ENCODE measurements around the gene PHF10.

Gene PHF10

DNA sequence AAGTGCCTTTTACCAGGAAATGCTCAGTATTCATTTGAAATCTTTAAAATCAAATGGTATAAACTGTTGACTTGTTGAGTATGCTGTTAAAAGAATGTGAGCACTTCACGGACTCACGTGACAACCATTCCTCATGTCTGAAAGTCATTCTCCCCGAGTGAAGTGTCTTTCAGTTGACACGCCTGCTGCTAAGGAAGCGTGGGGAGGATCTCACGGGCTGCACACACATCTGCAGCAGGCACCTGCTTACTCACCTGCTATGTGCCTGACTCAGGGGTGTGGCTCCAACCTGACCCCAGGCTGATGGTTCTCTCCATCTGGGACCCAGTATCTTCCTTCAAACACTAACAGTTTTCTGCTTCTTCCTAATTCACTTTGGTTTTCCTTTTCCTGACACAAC, 55.2 kb downstream of the PHF10 start:
- no peak overlapping the region for H2AFZ ChIP-seq (ENCODE audit: low read depth, low read length)
- no peaks in the 10 kb centered on the region for H3K27me3 ChIP-seq (ENCODE audit: insufficient read depth, low read length, poor library complexity)
- TF ChIP-seq EZH2 (IDR thresholded peaks at IDR 0.05; ENCODE audit: borderline replicate concordance, low read depth, low read length, severe bottlenecking): no peak
- TF ChIP-seq, protein P1, sequence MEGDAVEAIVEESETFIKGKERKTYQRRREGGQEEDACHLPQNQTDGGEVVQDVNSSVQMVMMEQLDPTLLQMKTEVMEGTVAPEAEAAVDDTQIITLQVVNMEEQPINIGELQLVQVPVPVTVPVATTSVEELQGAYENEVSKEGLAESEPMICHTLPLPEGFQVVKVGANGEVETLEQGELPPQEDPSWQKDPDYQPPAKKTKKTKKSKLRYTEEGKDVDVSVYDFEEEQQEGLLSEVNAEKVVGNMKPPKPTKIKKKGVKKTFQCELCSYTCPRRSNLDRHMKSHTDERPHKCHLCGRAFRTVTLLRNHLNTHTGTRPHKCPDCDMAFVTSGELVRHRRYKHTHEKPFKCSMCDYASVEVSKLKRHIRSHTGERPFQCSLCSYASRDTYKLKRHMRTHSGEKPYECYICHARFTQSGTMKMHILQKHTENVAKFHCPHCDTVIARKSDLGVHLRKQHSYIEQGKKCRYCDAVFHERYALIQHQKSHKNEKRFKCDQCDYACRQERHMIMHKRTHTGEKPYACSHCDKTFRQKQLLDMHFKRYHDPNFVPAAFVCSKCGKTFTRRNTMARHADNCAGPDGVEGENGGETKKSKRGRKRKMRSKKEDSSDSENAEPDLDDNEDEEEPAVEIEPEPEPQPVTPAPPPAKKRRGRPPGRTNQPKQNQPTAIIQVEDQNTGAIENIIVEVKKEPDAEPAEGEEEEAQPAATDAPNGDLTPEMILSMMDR (IDR thresholded peaks at IDR 0.05; ENCODE audit: borderline replicate concordance, extremely low read depth, low read length, poor library complexity, severe bottlenecking): no peak
- H3K9me3 ChIP-seq (ENCODE audit: insufficient read depth, low read length, severe bottlenecking): no peaks in the 10 kb centered on the region
- H3K36me3 ChIP-seq (ENCODE audit: insufficient read depth, low read length): peaks cover 63% of the 10 kb centered on the region
- H3K79me2 ChIP-seq (ENCODE audit: insufficient read depth, low read length): no peaks in the 10 kb centered on the region
- H3K27ac ChIP-seq (ENCODE audit: low read length): no peak overlapping the region
- no peak overlapping the region for H3K9ac ChIP-seq (ENCODE audit: low read depth, low read length)
- DNase-seq: no peak
- no peaks in the 10 kb centered on the region for H4K20me1 ChIP-seq (ENCODE audit: insufficient read depth, low read length)
- H3K4me1 ChIP-seq (ENCODE audit: insufficient read depth, low read length): no peaks in the 10 kb centered on the region
- no peak overlapping the region for H3K4me2 ChIP-seq (ENCODE audit: insufficient read depth, low read length)
- ATAC-seq (ENCODE audit: insufficient read depth, low read depth): no peak
- H3K4me3 ChIP-seq (ENCODE audit: low read depth in 1 of 2, low read length in 2 of 2): no peak overlapping the region

DNA sequence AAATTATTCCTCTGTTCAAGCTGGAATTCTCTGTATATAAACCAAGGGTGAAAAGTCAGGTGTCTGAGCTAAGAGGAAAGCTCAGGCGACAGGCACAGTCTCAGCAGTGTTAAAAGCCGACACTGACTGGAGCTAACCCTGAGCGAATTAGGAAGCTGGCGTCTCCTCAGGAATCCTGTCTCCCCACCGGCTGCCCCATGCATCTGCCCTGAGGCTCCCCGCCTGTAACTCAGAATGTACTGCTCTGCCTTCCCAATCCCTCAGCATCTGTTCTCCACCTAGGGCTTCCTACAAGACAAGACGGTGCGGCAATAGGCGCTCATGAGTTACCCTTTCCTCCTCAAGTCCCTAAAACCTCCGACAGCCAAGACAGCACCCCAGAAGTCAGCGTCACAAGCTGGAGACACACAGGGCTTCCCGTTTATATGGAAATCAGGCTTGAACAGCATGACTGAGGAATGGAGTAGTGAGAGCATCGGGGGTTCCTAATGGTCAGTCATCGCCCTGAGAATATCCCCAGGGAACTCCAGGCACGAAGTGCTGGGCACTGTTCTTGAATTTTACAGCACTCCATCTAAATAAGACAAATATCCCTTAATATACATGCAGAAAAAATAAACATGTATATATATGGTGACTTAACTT, 56.0 kb downstream of the PHF10 start:
- TF ChIP-seq EZH2 (IDR thresholded peaks at IDR 0.05; ENCODE audit: borderline replicate concordance, low read depth, low read length, severe bottlenecking): no peak
- TF ChIP-seq, protein P1 (IDR thresholded peaks at IDR 0.05; ENCODE audit: borderline replicate concordance, extremely low read depth, low read length, poor library complexity, severe bottlenecking): no peak
- H3K9ac ChIP-seq (ENCODE audit: low read depth, low read length): no peak overlapping the region
- no peaks in the 10 kb centered on the region for H3K27me3 ChIP-seq (ENCODE audit: insufficient read depth, low read length, poor library complexity)
- H3K36me3 ChIP-seq (ENCODE audit: insufficient read depth, low read length): peaks cover 71% of the 10 kb centered on the region
- no peaks in the 10 kb centered on the region for H3K9me3 ChIP-seq (ENCODE audit: insufficient read depth, low read length, severe bottlenecking)
- ATAC-seq (ENCODE audit: insufficient read depth, low read depth) (no peak), DNase-seq (no peak)
- H3K27ac ChIP-seq (ENCODE audit: low read length): no peak overlapping the region
- H2AFZ ChIP-seq (ENCODE audit: low read depth, low read length): no peak overlapping the region
- no peak overlapping the region for H3K4me3 ChIP-seq (ENCODE audit: low read depth in 1 of 2, low read length in 2 of 2)
- no peaks in the 10 kb centered on the region; the same call in 1 of the 2 replicates for H4K20me1 ChIP-seq (ENCODE audit: insufficient read depth, low read length)
- no peaks in the 10 kb centered on the region for H3K4me1 ChIP-seq (ENCODE audit: insufficient read depth, low read length)
- no peaks in the 10 kb centered on the region for H3K79me2 ChIP-seq (ENCODE audit: insufficient read depth, low read length)
- no peak overlapping the region for H3K4me2 ChIP-seq (ENCODE audit: insufficient read depth, low read length)

GRCh38 chr6:169667716-169668115, 56.6 kb downstream of the PHF10 start:
- Histone ChIP-seq H3K9ac (ENCODE audit: low read depth, low read length) (no peak overlapping the region), H3K27me3 (ENCODE audit: insufficient read depth, low read length, poor library complexity) (no peaks in the 10 kb centered on the region), H3K4me2 (ENCODE audit: insufficient read depth, low read length) (no peak overlapping the region), H3K27ac (ENCODE audit: low read length) (no peak overlapping the region), H2AFZ (ENCODE audit: low read depth, low read length) (no peak overlapping the region), H3K9me3 (ENCODE audit: insufficient read depth, low read length, severe bottlenecking) (no peaks in the 10 kb centered on the region), H4K20me1 (ENCODE audit: insufficient read depth, low read length) (no peaks in the 10 kb centered on the region; the same call in 1 of the 2 replicates), H3K4me1 (ENCODE audit: insufficient read depth, low read length) (no peaks in the 10 kb centered on the region), H3K79me2 (ENCODE audit: insufficient read depth, low read length) (no peaks in the 10 kb centered on the region), H3K4me3 (ENCODE audit: low read depth in 1 of 2, low read length in 2 of 2) (no peak overlapping the region), H3K36me3 (ENCODE audit: insufficient read depth, low read length) (peaks cover 75% of the 10 kb centered on the region)
- no peak for DNase-seq
- ATAC-seq (ENCODE audit: insufficient read depth, low read depth): no peak
- TF ChIP-seq, protein P1 (IDR thresholded peaks at IDR 0.05; ENCODE audit: borderline replicate concordance, extremely low read depth, low read length, poor library complexity, severe bottlenecking): no peak
- no peak for TF ChIP-seq EZH2 (IDR thresholded peaks at IDR 0.05; ENCODE audit: borderline replicate concordance, low read depth, low read length, severe bottlenecking)
